Breast epithelium (tissue), 3 donors: ENCODE results near the gene GRIK5.

ENCODE experiments used
- CTCF ChIP-seq, 3 donors: fragments of 450-650 bp; IDR thresholded peaks; one replicate each; pipeline ENCODE4 v1.5.1; 2016 to 2017; ENCODE audit warnings: antibody characterized with exemption in 3 of 3, mild to moderate bottlenecking in 3 of 3, moderate library complexity in 3 of 3
- POLR2A ChIP-seq: fragments of 450-650 bp; IDR thresholded peaks from one replicate; pipeline ENCODE4 v1.6.1; 2016; ENCODE audit warnings: antibody characterized with exemption, mild to moderate bottlenecking, moderate library complexity

- no peak for TF ChIP-seq CTCF (IDR thresholded peaks at IDR 0.05)
- TF ChIP-seq POLR2A = no peak
Measured at GRCh38 chr19:42045575-42045974, 24.4 kb downstream of the GRIK5 start.
